Calu3 (cell line): Measurements from ENCODE around the gene NLRC3. TPM values are rescaled to one million over a fixed set of nuclear protein-coding genes. Genes with fewer than 3 reads are reported as not detected.

Experiments used
- BruUV-seq: library from RNA; stranded (reverse); fragments of 400-500 nt; replicated peaks from 2 replicates; lab custom pipeline; 2021; lab: Mats Ljungman, UMichigan
- CTCF ChIA-PET: fragments of 300-600 bp; sonication (Branson Sonifier 250); formaldehyde crosslinking; loops from one replicate; lab custom pipeline; 2022; ENCODE audit warnings: antibody characterized with exemption; lab: Charles Lee
- DNase-seq: peaks from one replicate; pipeline ENCODE4 v3.0.0; 2022
- H3K27ac Mint-ChIP-seq: one replicate; pipeline ENCODE4 v1.8.0; 2022; ENCODE audit warnings: mixed read lengths; ENCODE audit not compliant: unreplicated experiment
- H3K27me3 Mint-ChIP-seq: one replicate; pipeline ENCODE4 v1.8.0; 2022; ENCODE audit warnings: mixed read lengths; ENCODE audit not compliant: unreplicated experiment
- H3K36me3 Mint-ChIP-seq: one replicate; pipeline ENCODE4 v1.8.0; 2022; ENCODE audit warnings: mild to moderate bottlenecking, moderate library complexity, mixed read lengths; ENCODE audit not compliant: insufficient read depth, unreplicated experiment
- H3K4me1 Mint-ChIP-seq: one replicate; pipeline ENCODE4 v1.8.0; 2022; ENCODE audit warnings: mild to moderate bottlenecking, low read depth, mixed read lengths; ENCODE audit not compliant: unreplicated experiment
- H3K4me3 Mint-ChIP-seq: one replicate; pipeline ENCODE4 v1.8.0; 2022; ENCODE audit warnings: mild to moderate bottlenecking, low read depth, moderate library complexity, mixed read lengths; ENCODE audit not compliant: unreplicated experiment
- H3K9me3 Mint-ChIP-seq: one replicate; pipeline ENCODE4 v1.8.0; 2022; ENCODE audit warnings: low read depth, mixed read lengths; ENCODE audit not compliant: unreplicated experiment
- intact Hi-C: fragments of 100-400 bp; cut with micrococcal nuclease; formaldehyde crosslinking; loops from one replicate; pipeline ENCODE4 v1.10.0; 2022; ENCODE audit not compliant: unreplicated experiment
- total RNA-seq: library from RNA; stranded (reverse); gene quantifications from 2 replicates; pipeline ENCODE4 v1.2.3, GENCODE V29; 2022
- TF ChIP-seq, protein P1 (sequence below): fragments of 200-600 bp; IDR thresholded peaks from one replicate; pipeline ENCODE4 v1.8.0; 2022; ENCODE audit warnings: antibody characterized with exemption; ENCODE audit not compliant: unreplicated experiment

The NLRC3 gene
- total RNA-seq, 1 experiment from 2014 or later: 0.42 TPM

DNA sequence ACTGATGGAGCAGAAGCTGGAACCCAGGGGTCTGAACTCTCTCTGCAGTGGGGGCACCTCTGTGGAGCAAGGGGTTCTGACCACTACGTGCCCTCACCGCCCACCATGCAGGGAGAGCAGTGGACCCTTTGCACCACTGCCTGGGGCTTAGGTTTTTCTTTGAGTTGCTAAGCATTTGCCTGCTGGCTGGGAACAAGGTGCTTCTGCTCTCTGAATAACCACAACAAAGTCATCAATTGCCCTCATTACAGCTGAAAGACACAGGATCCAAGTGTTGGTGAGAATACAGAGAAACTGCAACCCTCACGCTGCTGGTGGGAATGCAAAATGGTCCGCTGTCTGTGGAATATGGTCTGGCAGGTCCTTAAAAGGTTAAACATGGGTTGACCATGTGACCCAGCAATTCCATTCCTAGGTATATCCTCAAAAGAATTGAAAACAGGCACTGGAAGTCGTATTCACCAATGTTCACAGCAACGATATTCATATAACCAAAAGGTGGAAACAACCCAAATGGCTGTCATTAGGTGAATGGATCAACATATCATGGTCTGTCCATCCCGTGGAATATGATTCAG, 22.8 kb downstream of the NLRC3 start:
- H3K4me1 Mint-ChIP-seq: no peaks in the 10 kb centered on the region
- TF ChIP-seq, protein P1, sequence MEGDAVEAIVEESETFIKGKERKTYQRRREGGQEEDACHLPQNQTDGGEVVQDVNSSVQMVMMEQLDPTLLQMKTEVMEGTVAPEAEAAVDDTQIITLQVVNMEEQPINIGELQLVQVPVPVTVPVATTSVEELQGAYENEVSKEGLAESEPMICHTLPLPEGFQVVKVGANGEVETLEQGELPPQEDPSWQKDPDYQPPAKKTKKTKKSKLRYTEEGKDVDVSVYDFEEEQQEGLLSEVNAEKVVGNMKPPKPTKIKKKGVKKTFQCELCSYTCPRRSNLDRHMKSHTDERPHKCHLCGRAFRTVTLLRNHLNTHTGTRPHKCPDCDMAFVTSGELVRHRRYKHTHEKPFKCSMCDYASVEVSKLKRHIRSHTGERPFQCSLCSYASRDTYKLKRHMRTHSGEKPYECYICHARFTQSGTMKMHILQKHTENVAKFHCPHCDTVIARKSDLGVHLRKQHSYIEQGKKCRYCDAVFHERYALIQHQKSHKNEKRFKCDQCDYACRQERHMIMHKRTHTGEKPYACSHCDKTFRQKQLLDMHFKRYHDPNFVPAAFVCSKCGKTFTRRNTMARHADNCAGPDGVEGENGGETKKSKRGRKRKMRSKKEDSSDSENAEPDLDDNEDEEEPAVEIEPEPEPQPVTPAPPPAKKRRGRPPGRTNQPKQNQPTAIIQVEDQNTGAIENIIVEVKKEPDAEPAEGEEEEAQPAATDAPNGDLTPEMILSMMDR: no peak
- BruUV-seq: no TSS peak
- H3K36me3 Mint-ChIP-seq: no peaks in the 10 kb centered on the region
- no peak overlapping the region for H3K4me3 Mint-ChIP-seq
- H3K27ac Mint-ChIP-seq: no peak overlapping the region
- no peak for DNase-seq
- intact Hi-C loops: no loop called here
- CTCF ChIA-PET: no interaction called here
- H3K9me3 Mint-ChIP-seq: peaks cover 10% of the 10 kb centered on the region
- peaks cover 14% of the 10 kb centered on the region for H3K27me3 Mint-ChIP-seq

DNA sequence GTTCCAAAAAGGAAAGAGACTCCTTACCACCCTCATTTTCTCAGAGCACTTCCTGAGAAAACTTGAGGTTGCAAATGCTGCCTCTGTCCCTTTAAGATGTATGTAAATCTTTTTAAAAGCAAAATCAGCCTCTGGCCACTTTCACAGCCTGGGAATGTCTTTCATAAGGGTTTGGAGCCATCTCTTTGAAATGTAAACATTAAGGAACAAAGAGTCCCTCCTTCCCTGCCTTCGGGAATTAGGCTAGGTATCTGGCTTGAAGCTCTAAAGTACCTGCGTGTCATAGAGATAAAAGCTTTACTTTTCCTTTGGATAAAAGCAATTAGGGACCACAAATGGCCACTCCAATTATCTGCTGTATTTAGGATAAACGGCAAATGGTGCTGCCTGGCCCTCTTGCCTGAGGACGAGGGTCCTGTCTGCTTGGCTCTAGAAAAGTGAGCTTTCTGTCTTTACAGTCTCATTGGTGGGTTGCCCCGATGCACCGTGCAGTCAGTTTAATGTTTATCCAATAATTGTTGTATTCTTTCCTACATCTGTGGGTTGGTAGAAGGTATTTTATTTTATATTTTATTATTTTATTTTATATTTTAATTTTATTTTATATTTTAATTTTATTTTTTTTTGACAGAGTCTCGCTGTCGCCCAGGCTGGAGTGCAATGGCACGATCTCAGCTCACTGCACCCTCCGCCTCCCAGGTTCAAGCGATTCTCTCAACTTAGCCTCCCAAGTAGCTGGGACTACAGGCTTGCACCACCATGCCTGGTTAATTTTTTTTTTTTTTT, 23.9 kb downstream of the NLRC3 start:
- Mint-ChIP-seq H3K27ac (no peak overlapping the region), H3K36me3 (no peaks in the 10 kb centered on the region), H3K9me3 (peaks cover 10% of the 10 kb centered on the region), H3K4me3 (no peak overlapping the region), H3K4me1 (no peaks in the 10 kb centered on the region), H3K27me3 (peaks cover 14% of the 10 kb centered on the region)
- TF ChIP-seq, protein P1: no peak
- intact Hi-C loops: no loop called here
- DNase-seq: no peak
- CTCF ChIA-PET: no interaction called here
- BruUV-seq: no TSS peak

DNA sequence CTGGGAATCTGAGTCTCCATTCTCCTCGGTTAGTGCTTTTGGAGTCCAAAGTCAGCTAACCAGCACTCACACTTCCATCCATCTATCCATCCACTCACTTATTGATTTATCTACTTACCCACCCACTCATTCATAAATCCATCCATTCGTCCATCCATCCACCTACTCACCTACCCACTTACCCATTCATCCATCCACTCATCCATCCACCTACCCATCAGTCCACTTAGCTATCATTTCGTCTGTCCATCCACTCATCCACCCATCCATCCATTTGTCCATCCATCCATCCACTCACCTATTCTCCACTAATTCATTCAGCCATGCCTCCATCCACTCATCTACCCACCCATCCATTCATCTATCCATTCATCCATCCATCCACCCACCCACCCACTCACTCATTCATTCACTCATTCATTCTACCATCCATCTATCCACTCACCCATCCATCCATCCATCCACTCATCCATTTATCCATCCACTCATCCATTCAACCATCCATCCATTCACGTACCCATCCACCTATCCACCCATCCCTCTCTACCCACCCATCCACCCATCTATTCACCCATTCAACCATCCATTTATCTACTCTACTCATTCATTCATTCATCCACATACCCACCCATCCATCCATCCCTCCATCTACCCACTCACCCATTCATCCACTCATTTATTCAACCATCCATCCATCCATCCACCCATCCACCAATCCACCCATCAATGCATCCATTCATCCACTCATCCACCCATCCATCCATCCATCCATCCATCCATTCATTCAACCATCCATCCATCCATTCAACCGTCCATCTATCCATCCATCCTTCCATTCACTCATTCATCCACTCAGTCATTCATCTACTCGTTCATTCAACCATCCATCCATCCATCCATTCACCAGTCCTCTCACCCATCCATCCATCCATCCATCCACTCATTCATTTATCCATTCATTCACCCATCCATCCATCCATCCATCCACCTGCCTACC, 26.1 kb downstream of the NLRC3 start:
- Mint-ChIP-seq H3K4me3 (no peak overlapping the region), H3K9me3 (peaks cover 10% of the 10 kb centered on the region), H3K27ac (no peak overlapping the region), H3K27me3 (peaks cover 14% of the 10 kb centered on the region), H3K4me1 (no peaks in the 10 kb centered on the region), H3K36me3 (no peaks in the 10 kb centered on the region)
- CTCF ChIA-PET: no interaction called here
- intact Hi-C loops: no loop called here
- no TSS peak for BruUV-seq
- no peak for DNase-seq
- TF ChIP-seq, protein P1: no peak

GRCh38 chr16:3549906-3550305, 27.3 kb downstream of the NLRC3 start:
- H3K36me3 Mint-ChIP-seq: no peaks in the 10 kb centered on the region
- BruUV-seq: no TSS peak
- CTCF ChIA-PET: no interaction called here

More at GRCh38 chr16:3549906-3550305, 27.3 kb downstream of the NLRC3 start:
- TF ChIP-seq, protein P1: no peak
- Mint-ChIP-seq H3K4me1 (no peaks in the 10 kb centered on the region), H3K27ac (no peak overlapping the region), H3K27me3 (peaks cover 14% of the 10 kb centered on the region), H3K9me3 (peaks cover 10% of the 10 kb centered on the region), H3K4me3 (no peak overlapping the region)
- intact Hi-C loops: no loop called here
- DNase-seq: no peak
